ENCODE measurements around the gene EXPH5.
"Not testable (repeated sequence)": the region's sequence is repeated elsewhere in the genome, so short reads cannot be mapped to it uniquely, and the experiment has no call there.

Gene EXPH5, protein sequence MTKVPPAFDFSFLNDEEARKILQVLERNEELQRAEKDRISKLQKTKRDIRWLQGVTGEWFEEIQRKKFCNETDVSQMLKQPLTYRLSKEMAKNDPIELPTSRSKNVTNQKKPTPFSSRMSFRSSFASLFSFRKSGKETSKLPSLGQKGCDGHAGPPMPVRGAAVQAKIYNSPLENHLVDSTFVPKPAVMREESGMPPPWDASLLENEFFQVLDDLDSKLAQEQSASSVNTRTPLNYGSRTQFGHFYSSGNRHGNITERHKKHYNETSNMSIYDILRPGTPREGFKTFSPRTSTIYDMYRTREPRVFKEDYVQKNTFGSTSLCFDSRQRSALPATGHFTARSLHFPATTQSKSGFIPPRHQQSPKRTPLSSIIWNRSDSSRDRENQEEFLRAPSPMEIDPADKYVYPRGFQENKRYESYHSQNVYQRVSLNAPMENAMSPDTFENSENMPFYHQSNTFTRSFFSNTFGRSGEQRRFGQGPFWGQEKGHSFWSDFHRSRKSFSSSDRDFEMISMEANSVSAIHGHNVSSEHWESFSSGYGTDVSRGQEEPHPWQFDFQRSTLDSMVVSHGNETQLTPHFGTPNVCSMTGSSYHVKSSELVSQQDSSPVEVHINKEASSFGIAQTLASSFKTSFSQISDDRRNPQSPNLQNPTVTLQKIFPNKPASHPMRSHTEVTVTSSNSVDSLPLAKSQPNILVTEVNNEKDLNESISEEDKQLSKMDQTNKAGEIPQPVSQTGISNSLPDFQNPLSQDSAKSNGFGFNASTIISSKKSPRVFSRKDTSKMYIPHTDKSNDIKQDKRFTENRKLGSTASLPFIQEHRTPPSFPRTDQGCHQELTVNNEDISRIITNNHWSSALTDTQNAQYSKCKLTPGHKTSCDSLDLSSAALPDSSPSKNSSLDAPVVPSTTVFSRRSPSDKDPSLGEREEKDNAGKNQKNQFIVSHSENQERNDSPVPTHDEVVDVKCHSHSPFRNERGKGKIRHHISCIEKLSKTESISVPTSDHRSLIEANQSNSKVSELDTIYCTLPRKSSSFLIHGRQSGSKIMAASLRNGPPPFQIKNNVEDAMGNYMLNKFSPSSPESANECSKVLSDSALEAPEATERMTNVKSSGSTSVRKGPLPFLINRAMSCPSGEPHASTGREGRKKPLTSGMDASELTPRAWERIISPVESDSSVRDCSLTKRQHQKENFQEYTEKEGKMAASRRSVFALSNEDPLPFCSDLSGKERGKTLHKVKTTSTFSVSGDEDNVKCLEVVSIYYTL (N-terminal part only)

DNA sequence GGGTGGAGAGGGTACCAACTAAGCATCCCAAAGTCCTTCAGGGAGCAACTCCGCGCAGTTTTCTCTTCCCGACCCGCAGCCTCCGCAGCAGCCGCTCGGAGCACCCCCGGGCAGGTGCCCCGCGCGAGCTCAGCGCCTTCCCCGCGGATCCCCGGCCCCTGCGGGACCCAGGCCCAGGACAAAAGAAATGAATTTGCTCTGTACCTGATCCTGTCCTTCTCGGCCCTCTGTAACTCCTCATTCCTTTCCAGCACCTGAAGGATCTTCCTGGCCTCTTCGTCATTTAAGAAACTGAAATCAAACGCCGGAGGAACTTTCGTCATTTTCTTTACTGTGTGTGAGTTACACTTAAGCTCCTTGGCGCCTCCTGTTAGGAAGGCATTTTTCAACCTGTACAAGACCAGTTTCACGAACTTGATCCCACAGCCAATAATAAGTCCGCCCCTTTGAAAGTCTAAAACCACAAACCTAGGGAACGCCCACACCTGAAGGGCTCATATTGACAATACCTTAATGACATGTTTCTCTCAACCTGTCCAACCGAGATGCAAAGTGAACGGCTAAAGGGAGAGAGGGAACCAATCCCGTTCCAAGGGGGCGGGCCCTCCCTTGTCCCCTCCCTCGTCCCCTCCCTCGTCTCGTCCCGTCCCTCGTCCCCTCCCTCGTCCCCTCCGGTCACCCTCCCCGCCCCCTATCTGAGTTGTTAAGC, at the start of gene EXPH5:
TSS of gene EXPH5 (minus strand) at position 555 of the 709 bp plus-strand sequence. CDS start at position 323, 232 bp downstream.
- TF ChIP-seq, protein P1, sequence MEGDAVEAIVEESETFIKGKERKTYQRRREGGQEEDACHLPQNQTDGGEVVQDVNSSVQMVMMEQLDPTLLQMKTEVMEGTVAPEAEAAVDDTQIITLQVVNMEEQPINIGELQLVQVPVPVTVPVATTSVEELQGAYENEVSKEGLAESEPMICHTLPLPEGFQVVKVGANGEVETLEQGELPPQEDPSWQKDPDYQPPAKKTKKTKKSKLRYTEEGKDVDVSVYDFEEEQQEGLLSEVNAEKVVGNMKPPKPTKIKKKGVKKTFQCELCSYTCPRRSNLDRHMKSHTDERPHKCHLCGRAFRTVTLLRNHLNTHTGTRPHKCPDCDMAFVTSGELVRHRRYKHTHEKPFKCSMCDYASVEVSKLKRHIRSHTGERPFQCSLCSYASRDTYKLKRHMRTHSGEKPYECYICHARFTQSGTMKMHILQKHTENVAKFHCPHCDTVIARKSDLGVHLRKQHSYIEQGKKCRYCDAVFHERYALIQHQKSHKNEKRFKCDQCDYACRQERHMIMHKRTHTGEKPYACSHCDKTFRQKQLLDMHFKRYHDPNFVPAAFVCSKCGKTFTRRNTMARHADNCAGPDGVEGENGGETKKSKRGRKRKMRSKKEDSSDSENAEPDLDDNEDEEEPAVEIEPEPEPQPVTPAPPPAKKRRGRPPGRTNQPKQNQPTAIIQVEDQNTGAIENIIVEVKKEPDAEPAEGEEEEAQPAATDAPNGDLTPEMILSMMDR (IDR thresholded peaks at IDR 0.05; ENCODE audit: insufficient read depth, low read depth, low read length, missing control alignments) = no peak
- peak; percentile 91 for DNase-seq (ENCODE audit: low read depth)
- H3K4me3 ChIP-seq (ENCODE audit: low read depth, low read length) = peak within 1 kb of the TSS; percentile 97

DNA sequence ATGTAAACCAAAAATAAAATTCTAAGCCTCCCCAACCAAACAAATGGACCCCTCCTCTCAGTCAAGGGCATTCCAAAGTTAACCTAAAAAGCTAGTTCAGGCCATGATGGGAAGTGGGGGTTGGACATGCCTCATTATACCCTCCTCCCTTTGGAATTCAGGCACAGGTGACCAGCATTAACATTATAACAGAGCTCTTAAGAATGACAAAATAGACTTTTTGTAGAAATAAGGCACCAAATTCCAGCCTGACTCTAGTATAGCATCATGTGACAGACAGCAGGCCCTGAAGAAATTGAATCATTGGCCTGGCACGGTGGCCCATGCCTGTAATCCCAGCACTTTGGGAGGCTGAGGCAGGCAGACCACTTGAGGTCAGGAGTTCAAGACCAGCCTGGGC, 48.2 kb upstream of the EXPH5 start:
- not testable (repeated sequence) for H3K4me3 ChIP-seq (ENCODE audit: low read depth, low read length); DNase-seq (ENCODE audit: low read depth)

DNA sequence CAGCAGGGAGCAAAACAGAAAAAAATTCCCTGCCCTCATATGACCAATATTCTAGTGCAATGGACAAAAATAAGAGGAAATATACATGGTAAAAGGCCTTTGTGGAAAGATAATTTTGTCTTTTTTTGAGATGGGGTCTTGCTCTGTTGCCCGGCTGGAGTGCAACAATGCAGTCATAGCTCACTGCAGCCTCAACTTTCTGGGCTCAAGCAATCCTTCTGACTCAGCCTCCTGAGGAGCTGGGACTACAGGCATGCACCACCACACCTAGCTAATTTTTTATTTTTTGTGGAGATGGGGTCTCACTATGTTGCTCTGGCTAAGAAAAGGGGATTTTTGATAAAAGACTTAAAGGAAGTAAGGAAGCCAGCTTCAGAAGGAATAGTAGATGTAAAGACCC, 45.6 kb upstream of the EXPH5 start:
- DNase-seq (ENCODE audit: low read depth) = no peak
- TF ChIP-seq, protein P1 (IDR thresholded peaks at IDR 0.05; ENCODE audit: insufficient read depth, low read depth, low read length, missing control alignments) = no peak
- H3K4me3 ChIP-seq (ENCODE audit: low read depth, low read length) = no peak overlapping the region

DNA sequence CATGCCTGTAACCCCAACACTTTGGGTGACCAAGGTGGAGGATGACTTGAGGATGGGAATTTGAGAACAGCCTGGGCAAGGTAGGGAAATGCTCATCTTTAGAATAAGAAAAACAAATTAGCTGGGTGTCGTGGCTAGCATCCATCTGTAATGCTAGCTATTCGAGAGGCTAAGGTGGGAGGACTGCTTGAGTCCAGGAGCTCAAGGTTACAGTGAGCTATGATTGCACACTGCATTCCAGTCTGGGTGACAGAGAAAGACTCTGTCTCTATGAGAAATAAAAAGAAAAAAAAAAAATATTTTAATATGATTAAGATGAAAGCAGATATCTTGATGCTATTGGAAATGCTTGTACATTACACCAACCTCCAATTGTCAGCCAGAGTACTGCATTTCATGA, 42.7 kb upstream of the EXPH5 start:
- TF ChIP-seq, protein P1 (IDR thresholded peaks at IDR 0.05; ENCODE audit: insufficient read depth, low read depth, low read length, missing control alignments) = no peak
- H3K4me3 ChIP-seq (ENCODE audit: low read depth, low read length) = no peak overlapping the region
- no peak for DNase-seq (ENCODE audit: low read depth)

DNA sequence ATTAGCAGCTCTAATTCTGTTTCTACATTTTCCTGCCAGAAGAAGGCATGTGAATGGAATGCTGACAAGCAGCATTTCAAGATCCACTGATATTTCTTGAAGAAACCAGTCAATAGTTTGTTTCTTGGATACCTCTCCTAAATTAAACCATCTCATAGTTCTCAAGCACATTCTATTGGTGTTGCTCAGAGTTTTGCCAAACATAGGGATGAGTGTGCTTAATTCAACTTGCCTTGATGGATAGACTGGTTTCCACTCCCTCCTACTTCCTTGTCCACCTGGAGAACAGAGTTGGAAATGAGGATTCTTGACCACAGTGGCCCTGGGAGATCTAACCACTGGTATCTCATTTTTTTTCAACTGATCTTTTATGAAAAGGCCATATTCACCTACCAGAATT, 41.5 kb upstream of the EXPH5 start:
- H3K4me3 ChIP-seq (ENCODE audit: low read depth, low read length) = no peak overlapping the region
- DNase-seq (ENCODE audit: low read depth) = no peak
- TF ChIP-seq, protein P1 (IDR thresholded peaks at IDR 0.05; ENCODE audit: insufficient read depth, low read depth, low read length, missing control alignments) = no peak

DNA sequence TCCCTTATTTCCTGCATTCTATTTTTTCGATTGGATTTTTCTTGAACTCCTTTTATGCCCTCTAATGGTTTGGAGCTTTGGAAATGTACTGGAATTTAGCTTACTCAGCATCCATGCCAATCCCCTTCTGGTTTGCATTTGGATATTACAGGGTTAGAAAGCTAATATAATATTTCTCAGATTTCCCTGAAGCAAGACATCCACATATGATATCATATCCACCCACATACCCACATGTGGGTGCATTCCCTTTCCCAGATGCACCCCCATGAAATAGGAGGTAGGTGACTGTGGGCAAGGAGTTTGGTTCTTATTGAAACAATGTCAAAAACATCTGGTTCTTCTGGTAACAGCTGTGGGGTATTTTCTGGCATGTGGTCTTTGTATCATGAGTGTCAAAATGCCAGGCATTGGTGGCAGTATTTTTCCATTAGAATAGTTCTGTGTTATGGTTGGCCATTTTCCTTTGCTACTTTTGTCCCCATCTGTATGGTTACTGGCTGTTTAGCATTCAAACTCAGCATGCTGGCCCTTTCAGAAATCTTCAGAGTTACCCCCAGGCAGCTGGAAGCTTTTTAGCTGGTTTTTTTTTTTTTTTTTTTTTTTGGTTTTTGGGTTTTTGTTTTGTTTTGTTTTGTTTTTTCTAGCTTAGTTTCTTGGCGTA, 38.6 kb upstream of the EXPH5 start:
- DNase-seq (ENCODE audit: low read depth) = no peak

More for the DNA sequence above, 38.6 kb upstream of the EXPH5 start:
- TF ChIP-seq, protein P1 (IDR thresholded peaks at IDR 0.05; ENCODE audit: insufficient read depth, low read depth, low read length, missing control alignments) = no peak
- no peak overlapping the region for H3K4me3 ChIP-seq (ENCODE audit: low read depth, low read length)

All from GM12865 (cell line).